OCI-M2 (cell line): ENCODE results near the gene CDX1.

ENCODE experiments used
- DNase-seq: peaks from one replicate; lab custom pipeline; 2025; ENCODE audit not compliant: unreplicated experiment; lab: John Stamatoyannopoulos, UW

Gene CDX1

GRCh38 chr5:150166650-150167511, at the start of gene CDX1:
Gene CDX1 (plus strand): TSS chr5:150166778. CDS start chr5:150166877, 99 bp downstream.
- DNase-seq, result no peak

- DNase-seq, result no peak
Measured at GRCh38 chr5:150117945-150118560, 48.5 kb upstream of the CDX1 start.

GRCh38 chr5:150118561-150119229, 47.9 kb upstream of the CDX1 start:
- no peak for DNase-seq

GRCh38 chr5:150119421-150120061, 47.0 kb upstream of the CDX1 start:
- no peak for DNase-seq

- DNase-seq, result no peak
Measured at GRCh38 chr5:150120062-150120441, 46.5 kb upstream of the CDX1 start.

GRCh38 chr5:150120617-150121447, 45.7 kb upstream of the CDX1 start:
- DNase-seq, result no peak

GRCh38 chr5:150121448-150122157, 45.0 kb upstream of the CDX1 start:
- no peak for DNase-seq

GRCh38 chr5:150122158-150122510, 44.4 kb upstream of the CDX1 start:
- DNase-seq, result no peak

- no peak for DNase-seq
Measured at GRCh38 chr5:150122536-150123481, 43.8 kb upstream of the CDX1 start.

- no peak for DNase-seq
Measured at GRCh38 chr5:150123542-150123941, 43.0 kb upstream of the CDX1 start.

- DNase-seq, result no peak
Measured at GRCh38 chr5:150124111-150124557, 42.4 kb upstream of the CDX1 start.

- no peak for DNase-seq
Measured at GRCh38 chr5:150124596-150124995, 42.0 kb upstream of the CDX1 start.

GRCh38 chr5:150125334-150125733, 41.2 kb upstream of the CDX1 start:
- no peak for DNase-seq

GRCh38 chr5:150126199-150126920, 40.2 kb upstream of the CDX1 start:
- no peak for DNase-seq

GRCh38 chr5:150126921-150127265, 39.7 kb upstream of the CDX1 start:
- no peak for DNase-seq

GRCh38 chr5:150129454-150129812, 37.1 kb upstream of the CDX1 start:
- DNase-seq, result no peak

- DNase-seq, result no peak
Measured at GRCh38 chr5:150129813-150130492, 36.6 kb upstream of the CDX1 start.

GRCh38 chr5:150130493-150130922, 36.1 kb upstream of the CDX1 start:
- no peak for DNase-seq
